GM12878 (cell line): Measurements from ENCODE around the gene ZNF2.

Source experiments
- ATF3 ChIP-seq: IDR thresholded peaks from 2 replicates; pipeline ENCODE4 v1.6.1; 2011; ENCODE audit warnings: low read depth, mild to moderate bottlenecking, low read length, moderate library complexity, borderline replicate concordance; ENCODE audit errors: extremely low read depth
- JUND ChIP-seq: IDR thresholded peaks from 2 replicates; pipeline ENCODE4 v1.6.1; 2012; ENCODE audit warnings: low read depth, mild to moderate bottlenecking, low read length, improper control_type of control experiment, moderate library complexity
- SRF ChIP-seq, 2 experiments: IDR thresholded peaks; 2 replicates each; pipeline ENCODE4 v1.6.1; 2011; ENCODE audit warnings: low read depth in 2 of 2, low read length in 2 of 2, mild to moderate bottlenecking in 1 of 2, moderate library complexity in 1 of 2
- USF2 ChIP-seq: IDR thresholded peaks from 2 replicates; pipeline ENCODE4 v1.6.1; 2011; ENCODE audit warnings: low read depth, low read length, improper control_type of control experiment, borderline replicate concordance
- TF ChIP-seq, protein P1 (sequence below), 3 experiments: IDR thresholded peaks in 2 of 3; conservative IDR thresholded peaks in 1 of 3; 2 replicates each; pipeline ENCODE4 v1.5.1; 2011; ENCODE audit warnings: low read depth in 3 of 3, low read length in 3 of 3, mild to moderate bottlenecking in 3 of 3, control low read depth in 2 of 3, moderate library complexity in 2 of 3, inconsistent platforms in 1 of 3, mixed read lengths in 1 of 3; ENCODE audit not compliant: control insufficient read depth in 2 of 3, insufficient read depth in 1 of 3; ENCODE audit errors: extremely low read depth in 1 of 3

DNA sequence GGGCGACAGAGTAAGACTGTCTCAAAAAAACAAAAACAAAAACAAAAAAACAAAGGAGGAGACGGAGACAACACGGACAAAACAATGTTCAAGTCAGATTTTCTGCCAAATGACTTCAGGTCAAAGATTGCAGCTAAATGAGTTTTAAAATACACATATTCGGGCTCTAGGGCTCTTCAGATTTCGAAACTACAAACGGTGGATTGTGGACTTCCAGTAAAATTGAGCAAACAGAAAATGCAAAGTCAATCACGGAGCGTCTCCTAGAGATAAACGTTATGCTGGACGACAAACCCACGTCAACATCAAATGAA is 44.6 kb upstream of the ZNF2 start:
- no peak for TF ChIP-seq JUND
- no peak for TF ChIP-seq ATF3
- TF ChIP-seq SRF (IDR thresholded peaks at IDR 0.05; ENCODE audit: low read depth in 2 of 2, low read length in 2 of 2), result no peak
- TF ChIP-seq, protein P1, sequence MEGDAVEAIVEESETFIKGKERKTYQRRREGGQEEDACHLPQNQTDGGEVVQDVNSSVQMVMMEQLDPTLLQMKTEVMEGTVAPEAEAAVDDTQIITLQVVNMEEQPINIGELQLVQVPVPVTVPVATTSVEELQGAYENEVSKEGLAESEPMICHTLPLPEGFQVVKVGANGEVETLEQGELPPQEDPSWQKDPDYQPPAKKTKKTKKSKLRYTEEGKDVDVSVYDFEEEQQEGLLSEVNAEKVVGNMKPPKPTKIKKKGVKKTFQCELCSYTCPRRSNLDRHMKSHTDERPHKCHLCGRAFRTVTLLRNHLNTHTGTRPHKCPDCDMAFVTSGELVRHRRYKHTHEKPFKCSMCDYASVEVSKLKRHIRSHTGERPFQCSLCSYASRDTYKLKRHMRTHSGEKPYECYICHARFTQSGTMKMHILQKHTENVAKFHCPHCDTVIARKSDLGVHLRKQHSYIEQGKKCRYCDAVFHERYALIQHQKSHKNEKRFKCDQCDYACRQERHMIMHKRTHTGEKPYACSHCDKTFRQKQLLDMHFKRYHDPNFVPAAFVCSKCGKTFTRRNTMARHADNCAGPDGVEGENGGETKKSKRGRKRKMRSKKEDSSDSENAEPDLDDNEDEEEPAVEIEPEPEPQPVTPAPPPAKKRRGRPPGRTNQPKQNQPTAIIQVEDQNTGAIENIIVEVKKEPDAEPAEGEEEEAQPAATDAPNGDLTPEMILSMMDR (IDR thresholded peaks at IDR 0.05 in 2 of 3, conservative IDR thresholded peaks at IDR 0.05 in 1 of 3; ENCODE audit: control insufficient read depth in 2 of 3, extremely low read depth in 1 of 3, insufficient read depth in 1 of 3, low read depth in 3 of 3, low read length in 3 of 3), result no peak
- no peak for TF ChIP-seq USF2
